Heart right ventricle (tissue), 16 donors: ENCODE data around the gene WDR26. TPM values are rescaled to one million over a fixed set of nuclear protein-coding genes. Genes with fewer than 3 reads are reported as not detected.

Experiments used
- ATAC-seq, 8 donors: fragments of 200-7000 bp; cut with Tn5 transposase; one replicate each; pipeline ENCODE4 v1.9.1; 2020; ENCODE audit warnings: mild to moderate bottlenecking in 8 of 8, moderate library complexity in 8 of 8, moderate number of reproducible peaks in 1 of 8
- DNase-seq, 2 donors: peaks; one replicate each; pipeline ENCODE4 v3.0.0-alpha.2; 2020
- H3K27ac ChIP-seq, 10 donors: fragments of 200-600 bp; sonication (generic) in 2 of 10; one replicate each; pipeline versions ENCODE4 v1.5.0 to v1.8.0; 2020 to 2022; ENCODE audit warnings: mild to moderate bottlenecking in 3 of 10
- H3K27me3 ChIP-seq, 7 donors: fragments of 200-600 bp; one replicate each; pipeline ENCODE4 v1.8.0; 2021 to 2022; ENCODE audit warnings: mild to moderate bottlenecking in 2 of 7
- H3K36me3 ChIP-seq, 9 donors: fragments of 200-600 bp; sonication (generic) in 1 of 9; one replicate each; pipeline versions ENCODE4 v1.5.0 to v1.8.0; 2020 to 2022; ENCODE audit warnings: mild to moderate bottlenecking in 2 of 9
- H3K4me1 ChIP-seq, 9 donors: fragments of 200-600 bp; sonication (generic) in 1 of 9; one replicate each; pipeline versions ENCODE4 v1.5.0 to v1.8.0; 2020 to 2022; ENCODE audit warnings: mild to moderate bottlenecking in 4 of 9
- H3K4me3 ChIP-seq, 10 donors: fragments of 200-600 bp; sonication (generic) in 2 of 10; one replicate each; pipeline versions ENCODE4 v1.5.0 to v1.8.0; 2020 to 2022; ENCODE audit warnings: mild to moderate bottlenecking in 7 of 10, moderate library complexity in 2 of 10
- H3K9me3 ChIP-seq, 11 donors: fragments of 200-600 bp in 10 of 11; sonication (generic) in 2 of 11; one replicate each; pipeline versions ENCODE4 v1.5.0 to v1.8.0; 2013 to 2022; ENCODE audit warnings: mild to moderate bottlenecking in 2 of 11, control low read depth in 1 of 11, moderate library complexity in 1 of 11
- WGBS, 2 donors: extraction: QIAGEN DNeasy Blood & Tissue Kit; methylation state at CpG; one replicate each; pipeline ENCODE4 v1.1.7; 2013; ENCODE audit warnings: inconsistent platforms in 1 of 2; 5-methylcytosine and 5-hydroxymethylcytosine counted together
- intact Hi-C, 10 donors: fragments of 100-400 bp; cut with DNase I; formaldehyde crosslinking; loops; one replicate each; pipeline versions ENCODE4 v1.11.1 to v1.14.2; 2022
- polyA plus RNA-seq, 2 donors: library from polyadenylated mRNA; stranded (reverse); fragments of 200-250 nt; gene quantifications; one replicate each; pipeline ENCODE4 v1.2.3, GENCODE V29; 2013
- total RNA-seq, 10 donors: library from RNA; stranded (reverse); fragmentation: NEBNext Ultra II Directional in 3 of 10; extraction: Animal tissue kit (Norgen Biotek cat#: 25700) in 3 of 10; gene quantifications; one replicate each; pipeline versions ENCODE4 v1.2.1 to v1.2.4, GENCODE V29; 2021 to 2023
- TF ChIP-seq, protein P1 (sequence below), 9 donors: fragments of 200-600 bp; sonication (generic) in 2 of 9; IDR thresholded peaks; one replicate each; pipeline versions ENCODE4 v1.5.0 to v1.8.0; 2021 to 2022; ENCODE audit warnings: antibody characterized with exemption in 9 of 9, mild to moderate bottlenecking in 5 of 9, moderate library complexity in 1 of 9
- donor health status: Arrhythmogenic right ventricular cardiomyopathy.
- donor health status: ischemic (EF 13 %, LVEDD 7.1; RV severe dilation, severe dysfunction).
- donor health status: healthy with polysubstance abuse.
- donor health status: DM: no; HTN: yes; CAD: no.
- donor health status: DM: no; HTN: no; CAD: no.
- donor health status: ischemic (EF 25% LVEDD 6.9; RV normal size, moderate dysfunction).
- donor health status: ischemic (EF 25% LVEDD 5.7; RV mildly dilated, moderate dysfunction).
- donor health status: healthy.
- donor health status: DM: yes; HTN: yes; CAD: no.
- donor health status: Ischemic cardiomyopathy.
- donor health status: ischemic (EF 35%, LVEDD 5.7; RV mildly dilated, moderate dysfunction).
- donor health status: nonischemic (EF 11% LVEDD 7.7; RV severe dilation, severe dysfunction).
- donor health status: DM: yes; HTN: yes; CAD: no.
- donor health status: PGD.
- donor health status: ischemic (EF 29% LVEDD 5.4; RV normal size, mild dysfunction).
- donor health status: nonischemic (EF 23%, LVEDD 6.1; RV moderate dilation, normal function).

The WDR26 gene
- total and polyA plus RNA-seq, 12 donors = 15.8 to 81.3 (median 69.3) TPM

DNA sequence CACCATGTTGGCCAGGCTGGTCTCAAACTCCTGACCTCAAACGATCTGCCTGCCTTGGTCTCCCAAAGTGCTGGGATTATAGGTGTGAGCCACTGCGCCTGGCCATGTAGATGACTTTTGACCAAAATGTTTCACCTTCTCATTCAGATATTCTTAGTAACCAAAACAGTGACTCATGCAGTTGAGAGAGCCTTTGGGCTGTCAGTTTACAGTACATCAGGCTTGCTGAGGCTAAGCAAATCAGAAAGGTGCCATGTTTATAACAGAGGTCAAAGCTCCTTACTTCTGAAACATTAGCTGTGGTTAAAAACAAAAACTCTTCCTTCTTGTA is 57.0 kb downstream of the WDR26 start:
- TF ChIP-seq, protein P1, sequence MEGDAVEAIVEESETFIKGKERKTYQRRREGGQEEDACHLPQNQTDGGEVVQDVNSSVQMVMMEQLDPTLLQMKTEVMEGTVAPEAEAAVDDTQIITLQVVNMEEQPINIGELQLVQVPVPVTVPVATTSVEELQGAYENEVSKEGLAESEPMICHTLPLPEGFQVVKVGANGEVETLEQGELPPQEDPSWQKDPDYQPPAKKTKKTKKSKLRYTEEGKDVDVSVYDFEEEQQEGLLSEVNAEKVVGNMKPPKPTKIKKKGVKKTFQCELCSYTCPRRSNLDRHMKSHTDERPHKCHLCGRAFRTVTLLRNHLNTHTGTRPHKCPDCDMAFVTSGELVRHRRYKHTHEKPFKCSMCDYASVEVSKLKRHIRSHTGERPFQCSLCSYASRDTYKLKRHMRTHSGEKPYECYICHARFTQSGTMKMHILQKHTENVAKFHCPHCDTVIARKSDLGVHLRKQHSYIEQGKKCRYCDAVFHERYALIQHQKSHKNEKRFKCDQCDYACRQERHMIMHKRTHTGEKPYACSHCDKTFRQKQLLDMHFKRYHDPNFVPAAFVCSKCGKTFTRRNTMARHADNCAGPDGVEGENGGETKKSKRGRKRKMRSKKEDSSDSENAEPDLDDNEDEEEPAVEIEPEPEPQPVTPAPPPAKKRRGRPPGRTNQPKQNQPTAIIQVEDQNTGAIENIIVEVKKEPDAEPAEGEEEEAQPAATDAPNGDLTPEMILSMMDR (IDR thresholded peaks at IDR 0.05) = no peak
- WGBS, 2 donors = 81 to 89% methylated on average over 2 of the region's 2 CpGs
- intact Hi-C loops = no loop called here
- peak in 6 of 8 donors; percentile 72 to 89 (median 76) for ATAC-seq
- Histone ChIP-seq H3K36me3 (peaks cover 0 to 78% (median 22%) of the 10 kb centered on the region in 9 donors), H3K9me3 (no peaks in the 10 kb centered on the region), H3K27me3 (no peaks in the 10 kb centered on the region), H3K4me3 (no peak overlapping the region), H3K4me1 (peaks cover 0 to 75% (median 10%) of the 10 kb centered on the region in 9 donors), H3K27ac (peak overlapping the region in 9 of 10 donors; percentile 39 to 77 (median 59))
- no peak for DNase-seq

DNA sequence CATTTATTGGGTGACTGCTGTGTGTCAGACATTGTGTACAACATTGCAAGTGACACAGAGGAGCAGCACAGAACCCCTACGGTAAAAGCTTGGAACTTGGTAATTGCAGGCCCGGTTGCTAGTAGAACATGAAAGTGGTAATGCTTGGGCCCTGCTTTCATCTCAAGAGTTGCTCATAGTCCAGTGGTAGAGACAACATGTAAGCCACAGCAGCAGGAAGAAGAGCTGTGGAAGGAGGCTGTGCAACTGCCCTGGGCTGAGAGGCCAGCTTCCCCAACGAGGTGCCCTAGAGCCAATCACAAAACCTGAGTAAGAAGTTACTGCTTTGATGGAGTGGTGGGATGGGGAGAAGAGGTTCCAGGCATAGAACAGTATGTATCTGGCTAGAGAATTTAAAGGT is 59.5 kb downstream of the WDR26 start:
- TF ChIP-seq, protein P1 (IDR thresholded peaks at IDR 0.05) = no peak
- WGBS, 2 donors = 76 to 86% methylated on average over 3 of the region's 3 CpGs

DNA sequence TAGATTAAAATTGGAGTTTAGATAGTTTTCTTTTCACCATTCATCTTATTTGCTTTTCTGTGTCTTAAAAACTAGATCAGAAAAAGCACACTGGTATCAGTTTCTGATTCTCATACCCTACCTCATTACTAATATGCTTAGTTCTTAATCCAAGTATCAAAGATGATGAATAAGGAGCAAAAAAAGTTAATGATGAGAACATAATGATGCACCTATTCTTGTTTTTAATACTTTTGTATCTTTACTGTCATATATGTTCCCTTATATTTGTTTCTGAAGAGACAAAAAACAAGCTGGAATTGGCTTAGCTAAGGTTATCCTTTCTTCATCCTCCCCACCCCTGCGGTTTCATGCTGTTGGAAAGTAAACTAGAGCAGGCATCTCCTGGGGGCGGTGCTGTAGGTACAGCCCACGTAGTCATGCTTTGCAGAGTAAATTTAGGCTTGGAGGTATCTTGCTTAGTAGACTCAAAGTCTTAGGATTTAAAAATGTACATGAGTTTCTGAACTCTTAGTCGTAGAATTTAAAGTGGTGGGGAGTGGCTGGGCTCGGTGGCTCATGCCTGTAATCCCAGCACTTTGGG is 61.5 kb downstream of the WDR26 start:
- DNase-seq (no peak), ATAC-seq (no peak)
- peaks cover 0 to 36% (median 10%) of the 10 kb centered on the region in 9 donors for H3K4me1 ChIP-seq
- TF ChIP-seq, protein P1 (IDR thresholded peaks at IDR 0.05) = no peak
- H3K27me3 ChIP-seq = no peaks in the 10 kb centered on the region
- H3K9me3 ChIP-seq = no peaks in the 10 kb centered on the region
- peaks cover 0 to 100% (median 44%) of the 10 kb centered on the region in 9 donors for H3K36me3 ChIP-seq
- WGBS, 2 donors = 96 to 98% methylated on average over 5 of the region's 5 CpGs
- intact Hi-C loops = no loop called here
- H3K4me3 ChIP-seq = no peak overlapping the region
- H3K27ac ChIP-seq = no peak overlapping the region

More for the DNA sequence above, 59.5 kb downstream of the WDR26 start:
- intact Hi-C loops = no loop called here
- Histone ChIP-seq H3K27ac (peak overlapping the region in 1 of 10 donors; percentile 77), H3K4me1 (peaks cover 0 to 53% (median 10%) of the 10 kb centered on the region in 9 donors), H3K9me3 (no peaks in the 10 kb centered on the region), H3K27me3 (no peaks in the 10 kb centered on the region), H3K4me3 (no peak overlapping the region), H3K36me3 (peaks cover 0 to 96% (median 38%) of the 10 kb centered on the region in 9 donors)
- ATAC-seq (peak in 1 of 8 donors; percentile 6), DNase-seq (no peak)

DNA sequence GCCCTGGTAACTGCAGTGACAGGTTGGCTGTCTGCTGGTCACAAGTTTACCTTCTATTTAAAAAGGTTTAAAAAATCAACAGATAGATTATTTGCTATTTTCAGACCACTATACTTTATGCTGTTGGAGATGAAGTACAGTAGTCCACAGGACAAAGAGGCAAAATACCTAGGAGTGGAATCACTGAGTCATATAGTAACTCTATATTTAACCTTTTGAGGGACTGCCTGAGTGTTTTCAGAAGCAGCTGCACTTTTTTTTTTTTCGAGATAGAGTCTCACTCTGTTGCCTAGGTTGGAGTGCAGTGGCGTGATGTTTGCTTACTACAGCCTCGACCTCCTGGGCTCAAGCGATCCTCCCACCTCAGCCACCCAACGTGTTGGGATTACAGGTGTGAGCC is 66.2 kb downstream of the WDR26 start:
- Histone ChIP-seq H3K4me1 (no peaks in the 10 kb centered on the region), H3K4me3 (no peak overlapping the region), H3K27me3 (no peaks in the 10 kb centered on the region), H3K36me3 (peaks cover 0 to 96% (median 39%) of the 10 kb centered on the region in 9 donors), H3K27ac (no peak overlapping the region), H3K9me3 (no peaks in the 10 kb centered on the region)
- WGBS, 2 donors = 71 to 78% methylated on average over 5 of the region's 5 CpGs
- intact Hi-C loops = no loop called here
- TF ChIP-seq, protein P1 (IDR thresholded peaks at IDR 0.05) = no peak
- no peak for DNase-seq
- peak in 3 of 8 donors; percentile 37 to 61 (median 58) for ATAC-seq
